Stimulated activated CD4-positive, alpha-beta T cell treated with anti-CD3 and anti-CD28 coated beads, Interleukin-2, amount 100 ng/mL, for 48 hours (primary cell): ENCODE data around the gene TSEN54.

Experiments
- DNase-seq, 2 donors: peaks; one replicate each; pipeline ENCODE4 v3.0.0-alpha.2; 2020

TSEN54 gene

DNA sequence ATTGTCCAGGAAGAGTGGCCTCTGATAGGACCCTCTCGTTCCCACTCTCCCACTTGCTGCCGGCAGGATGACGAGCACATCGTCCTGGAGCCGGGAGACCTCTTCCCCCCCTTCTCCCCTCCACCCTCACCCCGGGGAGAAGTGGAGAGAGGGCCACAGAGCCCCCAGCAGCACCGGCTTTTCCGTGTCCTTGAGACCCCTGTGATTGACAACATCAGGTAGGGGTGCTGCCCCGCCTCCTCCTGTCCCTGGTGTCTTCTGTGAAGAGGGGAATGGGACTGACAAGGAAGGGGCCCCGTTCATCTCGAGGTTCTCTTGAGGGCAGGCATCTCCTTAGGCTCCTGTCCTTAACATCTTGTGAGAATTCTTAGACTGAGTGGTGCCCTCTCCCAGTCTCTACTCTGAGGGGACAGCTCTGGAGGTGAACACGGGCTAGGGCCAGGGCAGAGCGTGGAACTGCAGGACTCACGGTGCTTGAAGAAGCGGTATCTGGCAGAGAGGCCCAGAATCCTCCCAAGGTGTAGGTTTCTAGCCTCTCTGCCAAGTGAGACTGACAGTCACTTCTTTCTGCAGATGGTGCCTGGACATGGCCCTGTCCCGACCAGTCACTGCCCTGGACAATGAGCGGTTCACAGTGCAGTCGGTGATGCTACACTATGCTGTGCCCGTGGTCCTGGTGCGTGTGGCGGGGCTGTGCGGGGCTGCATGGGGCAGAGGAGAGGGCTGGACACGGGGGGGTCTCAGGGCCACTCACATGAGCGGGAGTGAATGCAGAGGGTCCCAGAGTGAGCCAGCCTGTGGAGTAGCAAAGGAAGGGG, 27.4 kb upstream of the TSEN54 start:
- no peak for DNase-seq

DNA sequence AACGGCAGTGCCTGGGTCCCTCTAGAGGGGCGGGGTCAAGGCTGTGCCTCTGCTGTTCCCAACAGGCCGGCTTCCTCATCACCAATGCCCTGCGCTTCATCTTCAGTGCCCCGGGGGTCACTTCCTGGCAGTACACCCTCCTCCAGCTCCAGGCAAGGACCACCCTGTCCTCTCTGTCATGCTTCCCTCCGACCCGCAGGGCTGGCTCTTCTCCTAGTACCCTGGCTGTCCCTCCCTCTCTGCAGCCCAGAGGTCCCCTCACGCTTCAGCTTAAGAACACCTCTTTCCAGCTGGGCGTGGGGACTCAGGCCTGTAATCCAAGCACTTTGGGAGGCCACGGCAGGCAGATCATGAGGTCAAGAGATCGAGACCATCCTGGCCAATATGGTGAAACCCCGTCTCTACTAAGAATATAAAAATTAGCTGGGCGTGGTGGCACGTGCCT, 26.8 kb upstream of the TSEN54 start:
- DNase-seq: no peak

DNA sequence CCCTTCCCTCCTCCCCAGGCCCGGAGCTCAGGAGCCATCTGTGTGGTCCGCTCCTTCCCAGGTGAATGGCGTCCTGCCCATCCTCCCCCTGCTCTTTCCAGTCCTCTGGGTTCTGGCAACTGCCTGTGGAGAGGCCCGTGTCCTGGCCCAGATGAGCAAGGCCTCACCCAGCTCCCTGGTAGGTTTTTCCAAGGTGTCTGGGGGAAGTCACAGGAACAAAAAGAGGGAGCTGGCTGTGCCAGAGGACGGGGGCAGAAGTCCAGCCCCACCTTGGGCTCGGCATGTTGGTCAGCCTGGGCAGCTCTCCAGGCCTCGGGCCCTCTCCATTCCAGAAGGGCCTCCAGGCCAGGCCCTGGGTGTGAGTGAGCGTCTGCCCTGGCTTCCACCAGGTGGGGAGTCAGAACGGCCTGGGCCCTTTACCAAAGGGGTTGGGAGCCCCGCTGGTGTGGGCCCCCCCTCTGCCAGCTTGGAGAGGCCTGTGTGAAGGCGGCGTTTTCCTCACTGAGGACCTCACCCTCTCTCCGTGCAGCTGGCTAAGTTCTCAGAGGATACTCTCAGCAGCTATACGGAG, 26.1 kb upstream of the TSEN54 start:
- DNase-seq: no peak

DNA sequence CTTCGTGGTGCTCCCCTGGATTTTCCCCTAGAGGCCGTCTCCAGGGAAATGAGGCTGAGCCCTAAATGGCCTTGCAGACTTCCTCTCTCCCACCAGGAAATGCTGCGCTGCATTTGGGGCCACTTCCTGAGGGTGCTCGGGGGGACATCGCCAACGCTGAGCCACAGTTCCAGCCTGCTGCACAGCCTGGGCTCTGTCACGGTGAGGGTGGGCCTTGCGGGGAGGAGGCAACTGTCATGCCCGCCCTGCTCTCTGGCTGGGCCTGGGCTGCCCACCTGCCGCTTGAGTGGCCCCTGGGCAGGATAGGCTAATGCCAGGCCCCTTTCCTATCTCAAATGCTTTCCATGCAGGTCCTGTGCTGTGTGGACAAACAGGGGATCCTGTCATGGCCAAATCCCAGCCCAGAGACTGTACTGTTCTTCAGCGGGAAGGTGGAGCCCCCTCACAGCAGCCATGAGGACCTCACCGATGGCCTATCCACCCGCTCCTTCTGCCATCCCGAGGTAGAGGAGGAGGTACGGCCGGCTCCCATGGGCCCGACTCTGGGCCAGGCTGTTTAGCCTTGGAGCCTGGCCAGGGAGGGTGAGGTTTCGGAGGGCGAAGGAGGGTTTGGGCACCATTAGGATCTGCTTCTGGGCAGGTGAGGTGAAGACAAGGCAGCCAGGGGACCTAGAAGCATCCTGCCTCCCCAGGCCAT, 25.2 kb upstream of the TSEN54 start:
- DNase-seq: no peak

DNA sequence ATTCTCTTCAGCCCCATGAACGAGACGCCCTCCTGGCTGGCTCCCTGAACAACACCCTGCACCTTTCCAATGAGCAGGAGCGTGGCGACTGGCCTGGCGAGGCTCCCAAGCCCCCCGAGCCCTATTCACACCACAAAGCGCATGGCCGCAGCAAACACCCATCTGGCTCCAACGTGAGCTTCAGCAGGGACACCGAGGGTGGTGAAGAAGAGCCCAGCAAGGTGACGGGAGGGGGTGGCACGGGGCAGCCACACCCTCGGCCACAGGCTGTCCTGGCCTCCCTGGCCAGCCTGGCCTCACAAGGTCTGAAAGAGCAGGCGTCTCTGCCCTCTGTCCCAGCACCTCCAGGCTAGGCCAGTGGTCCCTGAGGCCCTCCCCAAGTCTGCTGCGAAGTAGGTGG, 24.6 kb upstream of the TSEN54 start:
- DNase-seq: no peak

DNA sequence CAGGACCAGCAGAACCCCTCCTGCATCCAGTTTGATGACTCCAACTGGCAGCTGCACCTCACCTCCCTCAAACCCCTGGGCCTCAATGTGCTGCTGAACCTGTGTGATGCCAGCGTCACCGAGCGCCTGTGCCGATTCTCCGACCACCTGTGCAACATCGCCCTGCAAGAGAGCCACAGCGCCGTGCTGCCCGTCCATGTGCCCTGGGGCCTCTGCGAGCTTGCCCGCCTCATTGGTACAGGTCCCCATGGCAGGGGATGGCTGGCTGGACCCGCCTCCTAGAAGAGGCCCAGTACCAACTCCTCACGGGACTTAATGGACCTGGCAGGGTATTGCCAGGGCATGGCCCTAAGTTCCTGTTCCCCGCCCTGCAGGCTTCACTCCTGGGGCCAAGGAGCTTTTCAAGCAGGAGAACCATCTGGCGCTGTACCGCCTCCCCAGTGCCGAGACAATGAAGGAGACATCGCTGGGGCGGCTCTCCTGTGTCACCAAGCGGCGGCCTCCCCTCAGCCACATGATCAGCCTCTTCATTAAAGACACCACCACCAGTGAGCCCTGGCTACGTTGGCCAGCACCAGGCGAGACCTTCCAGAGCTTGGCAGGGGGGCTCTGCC, 23.7 kb upstream of the TSEN54 start:
- no peak for DNase-seq

DNA sequence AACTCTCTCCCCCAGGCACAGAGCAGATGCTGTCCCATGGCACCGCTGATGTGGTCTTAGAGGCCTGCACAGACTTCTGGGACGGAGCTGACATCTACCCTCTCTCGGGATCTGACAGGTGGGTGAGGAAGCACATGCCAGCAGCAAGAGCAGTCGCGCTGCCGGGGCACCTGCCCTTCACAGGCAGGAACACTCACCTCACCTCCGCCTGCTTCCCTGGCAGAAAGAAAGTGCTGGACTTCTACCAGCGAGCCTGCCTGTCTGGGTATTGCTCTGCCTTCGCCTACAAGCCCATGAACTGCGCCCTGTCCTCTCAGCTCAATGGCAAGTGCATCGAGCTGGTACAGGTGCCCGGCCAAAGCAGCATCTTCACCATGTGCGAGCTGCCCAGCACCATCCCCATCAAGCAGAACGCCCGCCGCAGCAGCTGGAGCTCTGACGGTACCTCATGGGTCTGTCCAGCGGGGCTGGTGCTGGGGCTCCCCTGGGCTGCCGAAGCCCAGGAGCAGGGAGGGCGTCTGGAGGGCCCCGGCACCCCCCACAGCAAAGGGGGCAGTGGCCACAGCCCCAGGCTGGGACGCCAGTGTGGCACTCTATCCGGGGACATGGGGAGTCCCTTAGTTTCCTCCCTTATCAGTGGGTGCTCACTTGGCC, 22.7 kb upstream of the TSEN54 start:
- no peak for DNase-seq

- no peak for DNase-seq
Observed at GRCh38 chr17:75494326-75494877, 21.9 kb upstream of the TSEN54 start.

- DNase-seq: no peak
Observed at GRCh38 chr17:75496005-75496404, 20.3 kb upstream of the TSEN54 start.

GRCh38 chr17:75498039-75498725, 18.1 kb upstream of the TSEN54 start:
- no peak for DNase-seq

GRCh38 chr17:75498726-75499213, 17.6 kb upstream of the TSEN54 start:
- no peak for DNase-seq

DNA sequence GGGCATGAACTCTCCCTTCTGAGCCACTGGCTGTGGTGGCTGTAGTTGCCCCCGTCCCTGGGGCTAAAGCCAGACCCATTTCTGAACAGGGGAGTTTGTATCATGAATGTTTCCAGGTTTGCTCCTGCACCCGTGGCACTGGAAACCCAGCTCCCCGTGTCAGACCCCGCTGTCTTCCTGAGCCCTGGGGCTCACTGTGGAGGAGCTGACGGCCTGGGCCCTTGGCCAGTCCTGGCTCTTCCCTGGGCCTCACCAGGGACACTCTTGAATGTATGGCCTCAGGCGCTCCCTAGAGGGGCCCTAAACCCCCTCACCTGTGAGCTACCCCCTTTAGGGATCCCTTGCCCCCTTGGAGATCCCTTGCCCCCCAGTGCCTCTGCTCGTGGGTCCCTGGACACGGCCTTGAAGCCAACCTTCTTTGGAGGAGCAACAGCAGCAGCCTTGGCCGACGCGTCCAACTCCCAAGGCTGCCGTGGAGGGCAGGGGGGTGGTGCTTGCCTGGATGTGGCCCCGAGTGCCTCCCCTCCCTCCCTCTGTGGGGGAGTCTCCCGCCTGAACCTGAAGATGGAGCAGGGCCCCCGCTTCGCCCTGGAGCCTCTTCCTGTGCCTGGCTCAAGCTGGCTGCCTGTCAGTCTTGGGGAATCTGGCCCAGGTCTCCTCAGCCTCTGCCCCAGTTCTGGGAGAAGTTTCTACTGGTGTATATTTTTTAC, 16.9 kb upstream of the TSEN54 start:
- DNase-seq: no peak

GRCh38 chr17:75500419-75501216, 15.7 kb upstream of the TSEN54 start:
- no peak for DNase-seq

DNA sequence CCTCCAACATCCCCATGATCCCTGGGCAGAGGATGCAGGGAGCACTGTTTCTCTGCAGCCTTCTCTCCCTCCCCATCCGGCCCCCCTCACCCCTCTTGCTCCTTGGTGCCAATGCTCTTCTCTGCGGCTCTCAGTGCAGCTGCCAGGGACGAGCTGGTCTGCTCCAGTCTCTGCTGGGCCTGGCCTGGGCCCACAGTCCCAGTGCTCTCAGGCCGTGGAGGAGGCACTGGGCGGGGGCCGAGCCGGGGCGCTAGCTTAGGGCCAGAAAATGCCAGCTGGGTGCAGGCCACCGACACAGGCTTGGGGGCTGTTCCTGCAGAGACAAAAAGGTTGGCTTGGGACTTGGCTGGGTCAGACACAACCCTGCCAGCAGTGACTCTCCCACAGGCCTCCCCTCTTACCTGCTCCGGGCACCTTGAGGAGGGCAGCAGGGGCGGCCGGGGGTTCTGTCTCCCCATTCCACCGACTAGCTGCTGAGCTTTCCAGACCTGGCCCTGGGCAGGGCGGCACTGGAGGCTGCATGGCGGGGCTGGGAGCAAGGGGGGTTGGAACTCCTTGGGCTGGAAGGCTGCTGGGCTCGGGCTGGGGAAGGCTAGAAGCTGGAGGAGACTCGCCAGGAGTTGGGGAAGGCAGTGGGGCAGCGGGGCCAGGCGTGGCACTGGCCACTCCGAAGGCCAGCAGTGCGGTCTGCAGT, 14.8 kb upstream of the TSEN54 start:
- no peak for DNase-seq

DNA sequence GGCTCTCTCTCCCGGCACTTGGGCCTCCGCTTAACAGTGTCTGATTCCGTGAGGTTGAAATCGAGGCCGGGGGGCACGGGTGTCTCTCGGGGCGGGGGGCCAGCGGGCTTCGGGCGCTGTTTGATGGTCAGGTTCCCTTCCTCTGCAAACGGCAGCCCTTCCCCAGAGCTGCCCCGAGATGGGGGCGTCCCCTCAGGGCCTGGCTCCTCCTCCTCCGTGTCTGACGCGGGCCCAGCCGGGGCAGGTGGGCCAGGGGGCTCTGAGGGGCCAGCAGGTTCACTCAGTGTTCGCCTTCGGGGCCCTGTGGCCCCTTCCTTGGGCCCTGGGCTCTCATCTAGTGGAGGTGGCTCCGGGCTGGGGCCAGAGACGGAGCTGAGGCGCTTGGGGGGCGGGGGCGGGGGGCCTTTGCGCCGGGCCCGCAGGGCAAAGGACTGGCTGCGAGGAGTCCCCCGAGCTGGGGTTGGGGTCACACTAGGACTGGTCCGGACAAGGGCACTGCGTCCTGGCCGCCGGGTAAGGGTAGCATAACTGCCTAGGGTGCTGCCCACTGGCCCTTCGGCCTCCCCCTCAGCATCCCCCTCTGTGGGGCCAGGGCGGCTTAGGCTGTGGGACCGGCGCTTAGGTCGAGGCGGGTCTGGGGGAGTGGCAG, 14.1 kb upstream of the TSEN54 start:
- DNase-seq: no peak

- no peak for DNase-seq
Observed at GRCh38 chr17:75502721-75503329, 13.5 kb upstream of the TSEN54 start.

DNA sequence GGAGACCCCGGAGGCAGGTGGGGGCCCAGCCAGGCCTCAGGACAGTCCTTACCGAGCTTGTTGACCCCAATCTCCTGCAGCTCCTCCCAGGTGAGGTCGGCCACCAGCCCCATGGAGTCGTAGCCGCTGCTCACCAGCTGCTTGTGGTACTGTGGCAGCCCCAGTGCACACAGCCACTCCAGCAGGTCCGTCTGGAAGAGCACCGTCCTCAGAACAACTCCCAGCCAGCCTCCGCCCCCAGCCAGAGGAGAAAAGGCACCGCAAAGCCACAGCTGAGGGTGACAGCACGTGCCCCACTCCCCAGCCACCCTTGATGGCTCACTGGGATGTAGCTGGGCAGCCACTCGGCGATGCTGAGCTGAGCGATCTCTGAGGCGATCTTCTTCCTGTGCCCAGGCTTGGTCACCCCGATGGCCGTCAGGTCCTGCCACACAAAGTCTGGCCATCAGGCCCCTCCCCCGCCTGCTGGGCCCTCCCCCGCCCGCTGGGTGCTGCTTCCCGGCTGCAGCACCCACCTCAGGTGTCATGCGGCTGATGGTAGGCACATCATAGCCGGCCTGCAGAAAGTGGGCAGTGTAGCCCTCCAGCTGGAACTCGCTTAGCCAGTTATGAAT, 12.9 kb upstream of the TSEN54 start:
- no peak for DNase-seq

GRCh38 chr17:75503976-75504346, 12.4 kb upstream of the TSEN54 start:
- DNase-seq: no peak
